Measurements from ENCODE around the gene ITGBL1. TPM values are rescaled to one million over a fixed set of nuclear protein-coding genes. Genes with fewer than 3 reads are reported as not detected.

The ITGBL1 gene
- total and polyA plus RNA-seq, 2 donors: 0.38 to 2.7 TPM

DNA sequence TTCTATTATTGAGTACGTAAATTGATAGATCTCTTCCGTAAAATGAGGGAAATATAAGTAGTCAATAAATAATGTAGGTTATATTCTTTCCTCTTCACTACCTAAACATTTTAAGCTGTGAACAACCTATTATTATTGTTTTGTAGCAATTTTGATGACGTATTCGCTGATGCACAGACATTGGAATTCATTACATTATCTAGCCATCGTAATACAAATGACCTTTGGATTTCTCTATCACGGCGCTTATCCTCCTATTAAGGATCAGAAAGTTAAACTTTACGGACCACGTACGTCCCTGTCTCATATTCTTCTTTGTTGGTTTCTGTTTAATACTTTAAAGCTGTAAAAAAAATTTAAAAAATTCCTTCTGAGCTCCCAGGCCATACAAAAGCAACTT lies 264.9 kb downstream of the ITGBL1 start:
- WGBS: 98% methylated on average over 10 of the region's 10 CpGs
- Histone ChIP-seq H3K9me3 (ENCODE audit: control insufficient read depth in 2 of 2, insufficient read depth in 1 of 2, low read length in 1 of 2) (no peaks in the 10 kb centered on the region), H3K27me3 (ENCODE audit: control insufficient read depth in 2 of 2, insufficient read depth in 1 of 2, low read length in 1 of 2) (no peaks in the 10 kb centered on the region), H3K36me3 (ENCODE audit: control insufficient read depth in 2 of 2, insufficient read depth in 2 of 2, low read length in 1 of 2) (no peaks in the 10 kb centered on the region), H3K4me3 (ENCODE audit: low read length in 2 of 2) (no peak overlapping the region), H3K4me1 (ENCODE audit: control insufficient read depth in 2 of 2, insufficient read depth in 2 of 2, low read length in 2 of 2) (no peaks in the 10 kb centered on the region), H3K27ac (ENCODE audit: low read depth in 1 of 2, low read length in 1 of 2) (no peak overlapping the region)
- no peak for DNase-seq (ENCODE audit: low read depth in 6 of 9, low spot score in 9 of 9)

DNA sequence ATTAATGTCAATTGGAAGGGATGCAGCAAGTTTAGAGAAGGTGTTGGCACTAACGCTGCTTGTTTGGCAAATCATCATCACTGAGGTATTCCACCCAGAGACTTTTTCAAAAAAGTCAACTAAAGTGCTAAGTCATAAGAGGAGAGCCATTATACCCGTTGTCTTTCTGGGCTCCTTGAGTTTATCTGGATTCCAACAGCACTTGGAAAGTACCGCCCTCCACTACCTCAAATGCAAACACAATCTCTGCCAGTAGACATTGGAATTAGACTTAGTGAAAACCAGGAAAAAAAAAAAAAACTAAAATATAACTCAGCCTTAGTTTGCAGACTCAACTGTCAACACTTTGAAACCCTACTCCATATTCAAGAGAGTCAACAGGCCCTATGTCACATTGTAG lies 266.0 kb downstream of the ITGBL1 start:
- H3K4me3 ChIP-seq (ENCODE audit: low read length in 2 of 2): no peak overlapping the region
- no peaks in the 10 kb centered on the region for H3K9me3 ChIP-seq (ENCODE audit: control insufficient read depth in 2 of 2, insufficient read depth in 1 of 2, low read length in 1 of 2)
- H3K27ac ChIP-seq (ENCODE audit: low read depth in 1 of 2, low read length in 1 of 2): no peak overlapping the region
- no peaks in the 10 kb centered on the region for H3K36me3 ChIP-seq (ENCODE audit: control insufficient read depth in 2 of 2, insufficient read depth in 2 of 2, low read length in 1 of 2)
- WGBS: 94% methylated on average over 3 of the region's 3 CpGs
- no peaks in the 10 kb centered on the region for H3K4me1 ChIP-seq (ENCODE audit: control insufficient read depth in 2 of 2, insufficient read depth in 2 of 2, low read length in 2 of 2)
- H3K27me3 ChIP-seq (ENCODE audit: control insufficient read depth in 2 of 2, insufficient read depth in 1 of 2, low read length in 1 of 2): no peaks in the 10 kb centered on the region
- no peak for DNase-seq (ENCODE audit: low read depth in 6 of 9, low spot score in 9 of 9)

DNA sequence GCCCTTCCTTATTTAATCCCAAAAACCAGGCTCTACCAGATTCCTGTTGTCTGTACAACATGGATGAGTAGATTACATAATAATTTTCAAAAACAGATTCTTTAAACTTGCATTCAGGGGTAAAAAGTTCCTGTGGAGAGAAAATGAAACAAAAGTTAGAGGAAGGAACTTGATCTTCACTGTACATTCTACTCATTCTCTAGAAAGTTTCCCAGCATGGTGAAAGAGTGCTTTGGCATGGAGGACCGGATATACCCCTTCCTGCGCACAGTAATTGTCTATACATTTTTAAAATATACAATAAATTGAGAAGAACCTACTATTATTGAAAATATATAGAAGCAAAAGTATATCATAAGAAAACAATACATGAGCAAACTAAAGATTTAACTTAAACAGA lies 274.2 kb downstream of the ITGBL1 start:
- no peak overlapping the region for H3K4me3 ChIP-seq (ENCODE audit: low read length in 2 of 2)
- no peaks in the 10 kb centered on the region for H3K27me3 ChIP-seq (ENCODE audit: control insufficient read depth in 2 of 2, insufficient read depth in 1 of 2, low read length in 1 of 2)
- H3K36me3 ChIP-seq (ENCODE audit: control insufficient read depth in 2 of 2, insufficient read depth in 2 of 2, low read length in 1 of 2): no peaks in the 10 kb centered on the region
- no peaks in the 10 kb centered on the region for H3K4me1 ChIP-seq (ENCODE audit: control insufficient read depth in 2 of 2, insufficient read depth in 2 of 2, low read length in 2 of 2)
- DNase-seq (ENCODE audit: low read depth in 6 of 9, low spot score in 9 of 9): no peak
- WGBS: 84% methylated on average over 2 of the region's 2 CpGs
- no peaks in the 10 kb centered on the region for H3K9me3 ChIP-seq (ENCODE audit: control insufficient read depth in 2 of 2, insufficient read depth in 1 of 2, low read length in 1 of 2)
- no peak overlapping the region for H3K27ac ChIP-seq (ENCODE audit: low read depth in 1 of 2, low read length in 1 of 2)

DNA sequence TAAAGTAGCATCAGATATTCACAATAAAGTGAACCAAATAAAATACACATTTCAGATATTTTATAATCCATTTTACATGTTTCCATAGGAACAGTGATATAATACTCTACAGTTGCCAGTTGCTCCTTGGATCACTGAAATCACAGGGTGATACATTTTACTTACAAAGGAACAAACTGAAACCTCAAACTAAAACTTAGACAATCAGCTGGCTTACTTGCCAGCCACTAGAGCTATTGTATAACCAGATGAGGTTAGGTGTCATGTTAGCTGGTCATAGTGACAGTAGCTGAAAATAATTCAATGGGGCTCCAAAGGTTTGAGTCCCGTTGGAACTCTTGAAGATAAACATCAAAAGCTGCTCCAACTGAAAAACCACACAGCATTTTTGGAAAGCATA lies 274.6 kb downstream of the ITGBL1 start:
- DNase-seq (ENCODE audit: low read depth in 6 of 9, low spot score in 9 of 9): no peak
- no peaks in the 10 kb centered on the region for H3K36me3 ChIP-seq (ENCODE audit: control insufficient read depth in 2 of 2, insufficient read depth in 2 of 2, low read length in 1 of 2)
- no peak overlapping the region for H3K4me3 ChIP-seq (ENCODE audit: low read length in 2 of 2)
- no peaks in the 10 kb centered on the region for H3K27me3 ChIP-seq (ENCODE audit: control insufficient read depth in 2 of 2, insufficient read depth in 1 of 2, low read length in 1 of 2)
- H3K4me1 ChIP-seq (ENCODE audit: control insufficient read depth in 2 of 2, insufficient read depth in 2 of 2, low read length in 2 of 2): no peaks in the 10 kb centered on the region
- no peak overlapping the region for H3K27ac ChIP-seq (ENCODE audit: low read depth in 1 of 2, low read length in 1 of 2)
- 61% methylated on average over 1 of the region's 1 CpG for WGBS
- no peaks in the 10 kb centered on the region for H3K9me3 ChIP-seq (ENCODE audit: control insufficient read depth in 2 of 2, insufficient read depth in 1 of 2, low read length in 1 of 2)

DNA sequence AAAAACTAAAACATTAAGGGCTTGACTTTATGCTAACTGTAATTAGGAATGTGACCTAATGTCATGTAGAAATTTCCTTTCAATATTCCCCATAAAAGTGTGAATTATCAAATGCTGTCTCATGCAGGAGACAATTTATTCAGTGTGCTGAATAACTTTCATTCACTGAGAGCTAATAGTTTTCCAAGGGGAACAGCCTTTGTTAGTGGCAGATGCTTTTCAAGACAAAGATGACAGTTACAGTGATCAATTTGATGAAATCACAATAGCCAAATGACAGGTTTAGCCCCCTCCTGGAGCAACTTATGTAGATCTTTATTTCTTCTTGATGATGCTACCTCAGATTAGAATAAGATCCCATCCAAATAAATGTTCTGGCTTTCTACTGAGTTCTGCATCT lies 275.5 kb downstream of the ITGBL1 start:
- H3K4me3 ChIP-seq (ENCODE audit: low read length in 2 of 2): no peak overlapping the region
- no peak for DNase-seq (ENCODE audit: low read depth in 6 of 9, low spot score in 9 of 9)
- no peak overlapping the region for H3K27ac ChIP-seq (ENCODE audit: low read depth in 1 of 2, low read length in 1 of 2)
- no peaks in the 10 kb centered on the region for H3K27me3 ChIP-seq (ENCODE audit: control insufficient read depth in 2 of 2, insufficient read depth in 1 of 2, low read length in 1 of 2)
- H3K36me3 ChIP-seq (ENCODE audit: control insufficient read depth in 2 of 2, insufficient read depth in 2 of 2, low read length in 1 of 2): no peaks in the 10 kb centered on the region
- no peaks in the 10 kb centered on the region for H3K4me1 ChIP-seq (ENCODE audit: control insufficient read depth in 2 of 2, insufficient read depth in 2 of 2, low read length in 2 of 2)
- H3K9me3 ChIP-seq (ENCODE audit: control insufficient read depth in 2 of 2, insufficient read depth in 1 of 2, low read length in 1 of 2): no peaks in the 10 kb centered on the region

DNA sequence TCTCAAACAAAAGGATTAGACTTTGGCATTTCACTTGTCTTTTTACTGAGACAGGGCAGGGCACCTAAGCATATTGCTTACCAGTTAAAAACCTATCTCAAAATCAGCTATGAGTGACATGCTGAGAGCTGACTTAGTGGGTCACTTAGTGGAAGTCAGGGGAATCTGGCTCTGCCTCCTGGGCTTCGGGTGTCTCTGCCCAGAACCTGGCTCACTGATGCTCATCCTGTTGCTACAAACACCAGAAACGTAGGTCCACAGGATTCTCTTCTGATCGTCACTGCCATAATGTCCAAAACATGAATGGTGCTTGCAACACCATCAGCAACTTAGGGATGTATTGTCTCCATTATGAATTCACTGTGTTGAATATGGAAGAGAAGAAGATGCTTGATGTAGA lies 276.1 kb downstream of the ITGBL1 start:
- no peaks in the 10 kb centered on the region for H3K36me3 ChIP-seq (ENCODE audit: control insufficient read depth in 2 of 2, insufficient read depth in 2 of 2, low read length in 1 of 2)
- H3K27me3 ChIP-seq (ENCODE audit: control insufficient read depth in 2 of 2, insufficient read depth in 1 of 2, low read length in 1 of 2): no peaks in the 10 kb centered on the region
- H3K27ac ChIP-seq (ENCODE audit: low read depth in 1 of 2, low read length in 1 of 2): no peak overlapping the region
- H3K4me1 ChIP-seq (ENCODE audit: control insufficient read depth in 2 of 2, insufficient read depth in 2 of 2, low read length in 2 of 2): no peaks in the 10 kb centered on the region
- H3K9me3 ChIP-seq (ENCODE audit: control insufficient read depth in 2 of 2, insufficient read depth in 1 of 2, low read length in 1 of 2): no peaks in the 10 kb centered on the region
- no peak overlapping the region for H3K4me3 ChIP-seq (ENCODE audit: low read length in 2 of 2)
- WGBS: 85% methylated on average over 3 of the region's 3 CpGs
- no peak for DNase-seq (ENCODE audit: low read depth in 6 of 9, low spot score in 9 of 9)

DNA sequence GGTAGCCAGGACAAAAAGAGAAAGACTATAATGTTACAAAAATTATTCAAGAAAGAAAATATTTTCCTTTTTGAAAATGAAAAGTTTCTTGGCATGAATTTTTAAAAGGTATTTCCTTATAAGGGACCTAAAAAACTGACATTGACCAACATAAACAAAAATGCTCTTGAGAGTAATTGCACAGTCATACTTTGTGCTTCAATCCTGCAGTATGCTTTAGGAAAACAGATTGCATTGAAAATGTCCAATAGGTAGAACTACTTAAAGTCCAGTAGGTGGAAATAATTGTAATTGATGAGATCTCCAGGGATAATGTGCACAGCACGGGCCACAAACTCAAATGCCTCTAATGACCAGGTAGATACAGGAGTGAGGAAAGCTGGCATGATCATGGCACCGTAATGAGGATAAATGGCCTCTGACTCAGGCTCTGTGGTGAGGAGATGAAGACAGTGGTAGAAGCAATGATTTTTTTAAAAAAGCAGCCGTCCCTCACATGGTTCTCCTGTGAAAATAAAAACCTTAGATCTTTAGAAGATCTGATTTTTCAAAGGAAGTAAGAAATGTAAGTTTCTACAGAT lies 278.0 kb downstream of the ITGBL1 start:
- H3K4me1 ChIP-seq (ENCODE audit: control insufficient read depth in 2 of 2, insufficient read depth in 2 of 2, low read length in 2 of 2): no peaks in the 10 kb centered on the region
- no peak overlapping the region for H3K4me3 ChIP-seq (ENCODE audit: low read length in 2 of 2)
- WGBS: 90% methylated on average over 3 of the region's 3 CpGs
- H3K27ac ChIP-seq (ENCODE audit: low read depth in 1 of 2, low read length in 1 of 2): no peak overlapping the region
- H3K36me3 ChIP-seq (ENCODE audit: control insufficient read depth in 2 of 2, insufficient read depth in 2 of 2, low read length in 1 of 2): no peaks in the 10 kb centered on the region
- no peak for DNase-seq (ENCODE audit: low read depth in 6 of 9, low spot score in 9 of 9)
- no peaks in the 10 kb centered on the region for H3K27me3 ChIP-seq (ENCODE audit: control insufficient read depth in 2 of 2, insufficient read depth in 1 of 2, low read length in 1 of 2)
- H3K9me3 ChIP-seq (ENCODE audit: control insufficient read depth in 2 of 2, insufficient read depth in 1 of 2, low read length in 1 of 2): no peaks in the 10 kb centered on the region

DNA sequence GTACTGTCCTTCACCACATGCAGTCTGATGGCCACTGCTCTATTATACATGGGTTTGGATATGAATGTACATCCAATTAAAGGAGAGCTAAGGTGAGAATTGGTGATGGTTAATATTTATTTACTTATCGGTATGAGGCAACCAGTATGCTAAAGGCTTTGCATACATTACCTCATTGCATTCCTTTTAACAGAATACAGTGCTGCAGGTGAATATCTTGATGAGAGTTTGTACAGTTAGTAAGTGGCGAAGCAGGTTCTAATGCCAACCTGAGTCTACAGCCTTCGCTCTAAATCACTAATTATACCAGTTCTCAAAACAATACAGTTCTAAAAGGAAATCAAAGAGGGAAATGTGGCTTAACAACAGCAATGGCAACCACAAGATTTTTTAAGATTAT lies 284.1 kb downstream of the ITGBL1 start:
- no peaks in the 10 kb centered on the region for H3K9me3 ChIP-seq (ENCODE audit: control insufficient read depth in 2 of 2, insufficient read depth in 1 of 2, low read length in 1 of 2)
- H3K27me3 ChIP-seq (ENCODE audit: control insufficient read depth in 2 of 2, insufficient read depth in 1 of 2, low read length in 1 of 2): no peaks in the 10 kb centered on the region
- no peaks in the 10 kb centered on the region for H3K4me1 ChIP-seq (ENCODE audit: control insufficient read depth in 2 of 2, insufficient read depth in 2 of 2, low read length in 2 of 2)
- no peaks in the 10 kb centered on the region for H3K36me3 ChIP-seq (ENCODE audit: control insufficient read depth in 2 of 2, insufficient read depth in 2 of 2, low read length in 1 of 2)
- H3K4me3 ChIP-seq (ENCODE audit: low read length in 2 of 2): no peak overlapping the region
- 64% methylated on average over 3 of the region's 3 CpGs for WGBS
- H3K27ac ChIP-seq (ENCODE audit: low read depth in 1 of 2, low read length in 1 of 2): no peak overlapping the region
- no peak for DNase-seq (ENCODE audit: low read depth in 6 of 9, low spot score in 9 of 9)

DNA sequence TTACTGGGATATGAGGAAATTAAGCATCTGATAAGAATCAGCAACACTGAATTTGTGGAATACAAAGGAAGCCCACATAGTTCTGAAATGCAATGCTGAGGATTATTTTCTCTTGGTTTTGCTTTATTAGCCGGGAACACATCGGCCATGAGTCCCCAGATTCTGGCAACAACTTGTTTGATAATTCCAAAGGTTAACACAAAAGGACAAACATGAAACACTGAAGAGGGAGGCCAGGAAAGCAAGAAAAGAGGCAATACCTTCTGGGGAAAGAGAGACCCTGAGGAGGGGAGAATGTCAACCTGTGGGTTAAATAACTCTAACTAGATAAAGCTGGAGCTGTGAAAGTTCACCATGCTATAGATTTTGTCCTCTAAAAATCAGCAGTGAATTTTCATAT lies 285.9 kb downstream of the ITGBL1 start:
- Histone ChIP-seq H3K27ac (ENCODE audit: low read depth in 1 of 2, low read length in 1 of 2) (no peak overlapping the region), H3K4me3 (ENCODE audit: low read length in 2 of 2) (no peak overlapping the region), H3K9me3 (ENCODE audit: control insufficient read depth in 2 of 2, insufficient read depth in 1 of 2, low read length in 1 of 2) (no peaks in the 10 kb centered on the region), H3K4me1 (ENCODE audit: control insufficient read depth in 2 of 2, insufficient read depth in 2 of 2, low read length in 2 of 2) (no peaks in the 10 kb centered on the region), H3K27me3 (ENCODE audit: control insufficient read depth in 2 of 2, insufficient read depth in 1 of 2, low read length in 1 of 2) (no peaks in the 10 kb centered on the region), H3K36me3 (ENCODE audit: control insufficient read depth in 2 of 2, insufficient read depth in 2 of 2, low read length in 1 of 2) (no peaks in the 10 kb centered on the region)
- no peak for DNase-seq (ENCODE audit: low read depth in 6 of 9, low spot score in 9 of 9)
- 96% methylated on average over 2 of the region's 2 CpGs for WGBS
